GM19099 (cell line): ENCODE results near the gene HLCS.

ENCODE experiments used
- POLR2A ChIP-seq: IDR thresholded peaks from 3 replicates; pipeline ENCODE4 v1.6.1; 2011; ENCODE audit warnings: low read depth; ENCODE audit not compliant: insufficient read length; ENCODE audit errors: extremely low read depth

The HLCS gene

DNA sequence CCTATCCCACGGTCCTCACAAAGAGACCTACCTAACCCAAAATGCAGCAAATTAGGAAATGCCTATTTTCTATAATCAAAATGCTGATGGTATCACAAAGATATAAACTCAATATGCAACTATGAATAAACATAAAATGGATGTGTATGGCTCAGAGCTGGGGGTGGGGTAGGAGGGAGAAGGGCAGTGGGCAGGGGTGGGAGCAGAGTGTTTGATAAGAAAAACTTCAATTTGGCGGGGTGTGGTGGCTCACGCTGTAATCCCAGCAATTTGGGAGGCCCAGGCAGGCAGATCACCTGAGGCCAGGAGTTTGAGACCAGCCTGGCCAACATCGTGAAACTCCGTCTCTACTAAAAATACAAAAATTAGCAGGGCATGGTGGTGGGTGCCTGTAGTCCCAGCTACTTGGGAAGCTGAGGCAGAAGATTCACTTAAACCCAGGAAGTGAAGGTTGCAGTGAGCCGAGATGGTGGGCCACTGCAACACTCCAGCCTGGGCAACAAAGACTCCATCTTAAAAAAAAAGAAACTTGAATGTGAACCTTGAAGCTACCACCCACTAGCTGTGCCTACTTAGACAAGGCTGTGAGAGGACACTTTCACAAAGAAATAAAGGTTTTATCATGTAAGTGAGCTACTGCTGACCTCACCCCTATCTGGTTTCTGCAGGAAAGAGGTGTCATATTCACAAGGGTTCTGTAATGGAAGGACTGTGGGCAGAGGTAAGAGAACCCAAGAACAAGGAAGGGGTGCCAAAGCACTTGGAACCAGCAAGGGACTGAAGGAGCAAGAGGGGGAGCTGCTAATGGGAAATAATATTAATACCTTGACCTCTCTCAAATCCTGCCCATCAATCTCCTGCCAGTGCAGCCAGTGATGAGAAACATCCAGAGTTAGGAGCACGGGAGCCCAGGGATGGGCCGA is 53.0 kb downstream of the HLCS start:
- no peak for TF ChIP-seq POLR2A

DNA sequence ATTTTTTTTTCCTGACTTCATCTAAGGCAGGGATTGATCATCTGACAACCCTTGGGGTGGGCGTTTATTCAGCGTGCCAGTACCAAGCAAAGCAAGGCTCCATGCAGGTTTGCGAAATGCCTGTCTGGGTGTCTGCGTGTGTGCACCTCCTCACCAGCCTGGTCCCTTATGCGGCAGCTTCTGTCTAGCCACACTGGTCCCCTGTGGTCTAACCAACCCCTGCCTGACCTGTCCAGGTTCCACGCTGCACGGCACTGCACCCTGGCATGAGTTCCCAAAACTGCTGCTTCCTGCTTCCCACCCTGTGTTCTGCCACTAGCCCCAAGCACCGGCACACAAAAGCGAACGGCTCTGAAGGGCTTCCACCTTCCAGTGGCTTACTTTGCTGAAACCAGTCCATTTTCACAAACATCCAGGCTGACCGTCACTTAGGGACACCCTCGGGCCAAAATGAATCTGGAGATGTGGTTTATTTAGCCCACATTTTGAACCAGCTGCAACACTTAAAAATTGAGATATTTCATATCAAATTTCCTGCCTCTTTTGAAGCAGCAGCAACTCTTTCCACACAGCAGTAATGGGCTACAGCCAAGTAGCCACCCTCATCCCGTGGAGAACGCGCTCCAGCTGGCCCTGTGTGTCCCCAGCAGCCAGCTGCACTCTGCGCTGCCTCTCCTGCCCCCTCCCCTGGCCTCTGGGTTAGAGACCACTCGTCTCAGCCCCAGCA is 55.7 kb downstream of the HLCS start:
- TF ChIP-seq POLR2A = no peak

DNA sequence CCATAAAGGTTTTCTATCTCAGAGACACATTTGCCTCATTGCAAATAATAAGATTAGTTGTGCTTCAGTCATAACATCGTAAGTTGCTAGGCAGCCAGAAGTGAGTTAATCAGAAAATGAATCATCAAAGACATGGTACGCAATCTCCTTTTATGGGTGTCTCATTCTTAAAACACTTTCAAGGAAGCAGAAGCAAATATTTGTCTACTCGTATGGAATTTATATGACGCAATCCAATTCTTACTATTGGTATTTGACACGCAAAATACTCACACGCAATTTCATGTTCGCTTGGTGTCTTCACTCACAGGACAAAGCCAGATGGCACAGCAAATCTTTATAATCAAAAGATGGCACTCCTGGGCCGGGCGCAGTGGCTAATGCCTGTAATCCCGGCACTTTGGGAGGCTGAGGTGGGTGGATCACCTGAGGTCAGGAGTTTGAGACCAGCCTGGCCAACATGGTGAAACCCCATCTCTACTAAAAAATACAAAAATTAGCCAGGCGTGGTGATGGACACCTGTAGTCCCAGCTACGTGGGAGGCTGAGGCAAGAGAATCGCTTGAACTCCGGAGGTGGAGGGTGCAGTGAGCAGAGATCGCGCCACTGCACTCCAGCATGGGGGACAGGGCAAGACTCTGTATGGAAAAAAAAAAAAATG is 56.4 kb downstream of the HLCS start:
- TF ChIP-seq POLR2A = no peak

DNA sequence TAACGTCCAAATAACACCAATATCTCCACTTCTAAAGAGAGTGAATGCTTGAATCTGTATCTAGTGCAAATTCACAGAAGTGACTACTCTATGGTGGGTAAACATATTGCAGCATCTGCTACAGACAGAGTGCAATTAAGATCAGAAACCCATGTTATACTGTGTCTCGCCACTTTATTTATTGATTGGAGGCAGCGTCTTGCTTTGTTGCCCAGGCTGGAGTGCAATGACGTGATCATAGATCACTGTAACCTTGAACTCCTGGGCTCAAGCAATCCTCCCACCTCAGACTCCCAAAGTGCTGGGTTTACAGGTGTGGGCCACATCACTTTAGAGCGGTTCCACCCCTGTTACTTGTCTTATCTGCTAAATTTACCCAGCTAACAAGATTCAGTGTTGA is 57.0 kb downstream of the HLCS start:
- no peak for TF ChIP-seq POLR2A

DNA sequence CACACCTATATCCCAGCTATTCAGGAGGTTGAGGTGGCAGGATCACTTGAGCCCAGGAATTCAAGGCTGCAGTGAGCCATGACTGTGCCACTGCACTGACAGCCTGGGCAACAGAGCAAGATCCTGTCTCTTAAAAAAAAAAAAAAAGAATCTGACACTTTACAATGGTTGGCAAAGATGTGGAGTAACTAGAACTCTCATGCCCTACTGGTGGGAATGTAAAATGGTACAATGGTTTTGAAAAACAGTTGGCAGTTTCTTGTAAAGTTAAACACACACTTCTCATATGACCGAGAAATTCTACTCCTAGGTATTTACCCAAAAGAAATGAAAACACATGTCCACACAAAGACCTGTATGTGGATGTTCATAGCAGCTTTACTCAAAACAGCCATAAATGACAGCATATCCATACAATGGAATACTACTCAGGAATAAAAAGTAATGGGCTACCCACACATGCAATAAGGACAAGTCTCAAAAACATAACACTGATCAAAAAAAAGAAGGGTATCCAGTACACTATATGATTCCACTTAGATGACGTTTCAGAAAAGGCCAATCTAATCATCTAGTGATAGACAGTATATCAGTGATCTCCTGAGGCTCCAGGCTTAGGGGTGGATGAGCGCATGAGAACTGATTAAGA is 58.1 kb downstream of the HLCS start:
- TF ChIP-seq POLR2A = no peak

DNA sequence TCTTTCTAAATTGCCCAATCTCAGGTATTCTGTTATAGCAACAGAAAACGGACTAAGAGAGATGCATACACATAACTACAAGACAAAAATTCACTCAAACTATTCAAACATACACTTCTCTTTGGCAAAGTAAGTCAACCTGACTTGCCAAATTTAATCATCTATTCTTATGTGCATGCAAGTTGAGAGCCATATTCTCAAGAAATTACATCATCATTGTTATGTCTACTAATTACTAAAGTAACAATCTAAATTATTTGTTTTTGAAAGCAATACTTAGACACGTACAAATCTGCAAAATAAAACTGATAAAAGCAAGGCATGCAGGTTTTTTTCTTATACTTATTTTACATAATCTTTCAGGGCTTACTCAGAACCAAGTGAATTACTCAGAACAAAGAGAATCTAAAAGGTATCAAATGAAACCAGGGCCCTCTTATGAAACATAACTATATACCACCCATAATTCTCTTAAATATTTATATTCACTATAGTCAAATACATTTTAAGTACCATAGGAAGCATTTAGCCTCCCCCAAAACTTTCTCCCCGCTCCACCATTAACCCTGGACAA is 62.3 kb downstream of the HLCS start:
- no peak for TF ChIP-seq POLR2A

DNA sequence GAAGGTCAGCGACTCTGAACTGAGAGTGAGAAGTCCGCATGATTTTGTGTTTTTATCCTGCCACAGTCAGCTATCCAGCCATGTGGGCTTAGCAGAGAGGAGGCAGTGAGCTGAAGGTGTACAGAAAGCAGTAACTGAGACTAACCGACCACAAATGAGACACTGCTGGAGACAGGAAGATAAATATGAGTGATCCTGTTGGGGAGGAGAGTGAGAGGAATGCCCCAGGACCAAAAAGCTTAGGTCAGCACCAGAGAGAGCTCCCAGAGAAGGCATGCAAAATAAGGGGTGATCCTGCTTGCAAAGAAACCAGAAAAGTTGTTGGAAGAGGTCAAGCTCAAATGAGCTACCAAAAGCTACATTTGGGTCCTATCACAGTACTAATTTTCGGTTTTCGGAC is 63.7 kb downstream of the HLCS start:
- TF ChIP-seq POLR2A = no peak

DNA sequence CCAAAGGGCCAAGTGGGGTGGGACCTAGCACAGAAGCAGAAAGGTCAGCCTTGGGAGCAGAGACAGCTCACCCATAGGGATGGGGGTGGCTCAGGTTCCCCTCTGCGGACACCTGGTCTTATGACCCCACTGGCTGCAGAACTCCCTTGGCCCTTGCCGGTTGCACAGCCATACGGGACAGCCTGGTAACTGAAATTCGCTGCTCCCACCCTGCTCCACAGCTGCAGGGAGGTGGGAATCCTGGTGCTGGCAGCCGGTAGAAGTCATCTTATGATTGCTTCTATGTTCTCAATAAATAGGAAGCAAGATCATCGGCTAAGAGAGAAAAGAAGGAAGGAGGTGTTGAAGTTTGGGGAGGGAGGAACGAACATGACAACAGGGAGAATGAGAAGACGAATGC is 64.1 kb downstream of the HLCS start:
- TF ChIP-seq POLR2A = no peak

DNA sequence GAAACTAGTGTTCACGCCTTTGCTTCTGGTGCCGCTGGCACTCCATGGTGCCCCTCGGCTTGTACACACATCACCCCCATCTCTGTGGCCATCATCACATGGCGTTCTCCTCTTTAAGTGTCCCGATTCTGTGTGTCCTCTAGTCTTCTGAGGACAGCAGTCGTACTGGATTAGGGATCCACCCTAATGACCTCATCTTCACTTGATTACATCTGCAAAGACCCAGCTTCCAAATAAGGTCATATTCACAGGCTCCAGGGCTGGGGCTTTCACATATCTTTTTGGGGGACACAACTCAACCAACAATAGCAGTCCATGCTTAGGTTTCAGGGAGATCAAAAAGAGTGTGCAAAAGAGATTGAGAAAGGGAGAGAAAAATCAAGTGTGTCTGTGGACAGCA is 64.9 kb downstream of the HLCS start:
- no peak for TF ChIP-seq POLR2A

DNA sequence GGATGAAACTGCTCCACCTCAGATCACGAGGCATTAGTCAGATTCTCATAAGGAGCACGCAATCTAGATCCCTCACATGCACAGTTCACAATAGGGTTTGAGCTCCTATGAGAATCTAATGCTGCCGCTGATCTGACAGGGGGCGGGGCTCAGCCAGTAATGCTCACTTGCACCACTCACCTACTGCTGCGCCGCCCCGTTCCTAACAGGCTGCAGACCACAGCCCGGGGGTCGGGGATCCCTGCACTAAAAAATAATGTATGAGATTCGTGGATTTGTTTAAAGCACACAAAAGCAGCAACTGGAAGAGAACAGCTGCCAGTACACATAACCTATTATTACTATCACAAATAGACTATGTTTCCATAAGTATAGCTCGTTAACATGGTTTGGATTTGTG is 72.9 kb downstream of the HLCS start:
- no peak for TF ChIP-seq POLR2A

DNA sequence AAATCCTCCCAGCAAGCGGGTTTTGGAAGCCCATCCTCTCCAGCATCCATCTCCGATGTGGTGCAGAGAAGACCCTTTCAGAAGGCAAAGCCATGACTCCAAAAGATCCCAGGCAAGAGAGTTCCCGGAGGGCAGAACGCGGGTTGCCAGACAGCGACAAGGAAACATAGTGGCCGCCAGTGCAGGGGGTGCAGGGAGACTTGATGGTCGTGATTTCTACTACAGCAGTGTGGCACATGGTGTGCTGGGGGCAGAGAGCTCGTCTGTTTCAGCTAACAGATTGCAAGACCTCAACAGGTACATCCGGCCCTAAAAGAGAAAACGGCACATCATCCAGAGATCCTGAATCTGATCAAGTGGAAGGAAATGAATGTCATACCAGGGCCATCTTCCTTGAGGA is 74.3 kb downstream of the HLCS start:
- TF ChIP-seq POLR2A = no peak

DNA sequence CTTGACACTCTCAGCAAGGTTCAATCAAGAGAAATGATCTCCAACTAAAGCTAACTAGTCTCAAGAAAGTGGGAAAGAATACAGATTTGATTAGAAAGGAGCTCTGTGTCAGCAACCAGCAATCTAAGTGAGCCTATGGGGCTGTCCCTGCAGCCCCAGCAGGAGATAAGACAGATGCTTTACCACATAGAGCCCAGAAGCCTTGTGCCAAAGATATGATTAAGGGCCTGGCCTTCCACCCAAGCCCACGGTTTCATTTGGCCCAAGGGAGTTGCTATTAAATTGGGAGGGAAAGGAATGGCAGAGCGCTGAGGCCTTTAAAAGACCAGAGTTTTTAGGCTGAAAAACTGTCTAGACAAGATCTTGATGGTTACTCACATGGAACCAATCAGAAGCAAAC is 74.8 kb downstream of the HLCS start:
- no peak for TF ChIP-seq POLR2A

DNA sequence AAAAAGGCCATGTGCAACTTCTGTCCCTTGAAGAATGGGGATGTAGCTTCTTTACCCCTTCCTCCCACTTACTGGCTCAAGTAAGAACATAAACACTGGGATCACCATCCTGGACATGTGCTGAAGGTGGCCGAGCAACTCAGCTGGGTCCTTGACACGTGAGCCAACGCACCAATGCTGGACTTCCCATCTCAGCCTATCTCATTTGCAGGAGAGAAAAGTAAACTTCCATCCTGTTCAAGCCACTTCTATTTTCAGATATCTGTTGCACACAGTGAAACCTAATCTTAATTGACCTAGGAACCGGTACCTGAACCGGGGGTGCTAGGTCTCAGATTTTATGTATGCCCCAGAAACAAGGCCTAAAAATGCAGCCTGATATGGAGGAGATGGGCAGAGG is 75.3 kb downstream of the HLCS start:
- TF ChIP-seq POLR2A = no peak

DNA sequence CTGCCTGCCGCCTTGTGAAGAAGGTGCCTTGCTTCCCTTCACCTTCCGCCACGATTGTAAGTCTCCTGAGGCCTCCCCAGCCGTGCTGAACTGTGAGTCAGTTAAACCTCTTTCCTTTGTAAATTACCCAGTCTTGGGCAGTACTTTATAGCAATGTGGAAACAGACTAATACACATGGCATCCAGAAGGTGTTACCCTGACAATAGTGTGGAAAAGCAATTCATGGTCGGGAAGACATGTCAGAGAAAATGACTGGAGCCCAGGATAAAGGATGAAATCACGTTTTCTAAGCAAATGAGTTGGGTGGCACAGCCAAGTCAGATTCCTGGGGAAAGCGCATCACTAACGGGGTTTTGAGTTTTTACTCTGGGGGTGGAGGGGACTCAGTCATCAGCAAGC is 76.4 kb downstream of the HLCS start:
- TF ChIP-seq POLR2A = no peak

DNA sequence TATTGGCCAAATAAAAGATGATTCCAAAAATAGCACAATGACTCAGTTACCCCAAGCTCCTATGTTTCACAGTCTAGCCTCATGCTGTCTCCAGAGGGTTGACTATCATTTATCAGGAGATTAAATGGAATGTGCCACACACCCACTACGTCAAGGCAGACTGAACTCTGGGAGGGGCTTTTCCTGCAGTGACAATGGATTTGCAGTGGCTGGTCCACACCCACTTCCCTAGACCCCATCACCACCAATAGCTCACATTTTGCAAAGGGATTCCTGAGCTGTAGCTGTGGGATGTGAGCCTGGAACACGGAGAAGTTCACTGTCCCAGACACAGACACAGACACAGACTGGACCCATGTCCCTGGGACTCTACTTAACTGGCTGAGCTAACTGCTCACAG is 77.1 kb downstream of the HLCS start:
- TF ChIP-seq POLR2A = no peak
